GM18870 (cell line): ENCODE results near the gene SLC35A3.
"Not testable (repeated sequence)": the region's sequence is repeated elsewhere in the genome, so short reads cannot be mapped to it uniquely, and the experiment has no call there.

Source experiments
- ATAC-seq: cut with Tn5 transposase; IDR thresholded peaks from one replicate; pipeline ENCODE4 v1.9.1; 2021; ENCODE audit warnings: moderate library complexity; ENCODE audit not compliant: unreplicated experiment

Gene SLC35A3

DNA sequence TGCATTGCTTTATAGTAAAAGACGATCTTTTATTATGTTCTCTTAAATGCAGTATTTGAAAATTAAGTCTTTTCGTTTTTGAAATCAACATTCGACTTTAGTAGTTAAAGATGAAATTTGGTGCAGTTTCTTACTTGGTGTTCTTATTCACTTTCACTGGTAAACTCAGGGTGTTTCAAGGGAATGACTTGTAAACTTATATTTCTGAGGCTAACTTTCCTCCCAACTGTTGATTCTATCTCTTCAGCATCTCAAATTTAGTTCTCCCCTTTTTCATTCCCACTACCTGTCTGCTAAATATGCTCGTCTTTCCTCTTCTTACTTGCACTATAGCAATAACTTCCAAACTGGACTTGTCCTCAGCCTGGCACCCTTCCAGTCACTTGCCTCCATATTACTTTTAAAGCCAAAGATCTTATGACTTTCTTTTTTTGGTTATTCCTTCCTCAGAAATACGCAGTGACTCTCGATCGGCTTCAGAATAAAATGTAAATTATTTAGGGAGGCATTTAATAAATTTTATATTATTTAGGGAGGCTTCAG is 988 bp downstream of the SLC35A3 start:
- no peak for ATAC-seq

DNA sequence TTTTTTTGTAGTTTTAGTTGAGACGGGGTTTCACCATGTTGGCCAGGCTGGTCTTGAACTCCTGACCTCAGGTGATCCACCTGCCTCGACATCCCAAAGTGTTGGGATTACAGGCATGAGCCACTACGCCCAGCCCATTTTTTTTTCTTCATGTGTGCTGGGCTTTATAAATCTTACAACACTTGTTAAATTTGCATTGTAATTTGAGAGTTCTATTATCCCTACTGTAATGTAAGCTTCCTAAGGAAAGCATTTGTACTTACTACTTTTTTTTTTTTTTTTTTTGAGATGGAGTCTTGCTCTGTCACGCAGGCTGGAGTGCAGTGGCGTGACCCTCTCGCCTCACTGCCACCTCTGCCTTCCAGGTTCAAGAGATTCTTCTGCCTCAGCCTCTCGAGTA is 2.3 kb downstream of the SLC35A3 start:
- not testable (repeated sequence) for ATAC-seq

DNA sequence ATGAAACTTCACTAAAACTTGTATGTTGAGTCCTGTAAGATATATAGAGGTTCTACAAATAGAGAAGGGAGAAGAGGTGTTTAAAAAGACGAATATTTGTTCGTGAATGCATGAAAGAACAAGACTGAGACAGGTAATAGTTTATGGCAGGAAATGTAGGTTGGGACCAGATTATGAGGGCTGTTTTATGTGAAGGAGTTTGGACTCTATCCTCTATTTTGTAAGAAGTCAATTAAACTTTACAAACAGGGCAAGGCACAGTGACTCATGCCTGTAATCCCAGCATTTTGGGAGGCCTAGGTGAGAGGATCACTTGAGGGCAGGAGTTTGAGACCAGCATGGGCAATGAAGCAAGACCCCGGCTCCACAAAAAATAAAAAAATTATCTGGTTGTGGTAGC is 5.7 kb downstream of the SLC35A3 start:
- ATAC-seq: no peak

DNA sequence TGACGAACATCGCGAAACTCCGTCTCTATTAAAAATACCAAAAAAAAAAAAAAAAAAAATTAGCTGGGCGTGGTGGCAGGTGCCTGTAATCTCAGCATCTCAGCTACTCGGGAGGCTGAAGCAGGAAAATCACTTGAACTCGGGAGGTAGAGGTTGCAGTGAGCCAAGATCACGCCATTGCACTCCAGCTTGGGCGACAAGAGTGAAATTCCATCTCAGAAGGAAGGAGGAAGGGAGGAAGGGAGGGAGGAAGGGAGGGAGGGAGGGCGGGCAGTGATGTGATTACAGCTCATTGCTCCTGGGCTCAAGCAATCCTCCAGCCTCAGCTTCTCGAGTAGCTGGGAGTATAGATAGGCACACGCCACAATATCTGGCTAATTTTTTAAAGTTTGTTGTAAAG is 7.5 kb downstream of the SLC35A3 start:
- ATAC-seq: not testable (repeated sequence)

DNA sequence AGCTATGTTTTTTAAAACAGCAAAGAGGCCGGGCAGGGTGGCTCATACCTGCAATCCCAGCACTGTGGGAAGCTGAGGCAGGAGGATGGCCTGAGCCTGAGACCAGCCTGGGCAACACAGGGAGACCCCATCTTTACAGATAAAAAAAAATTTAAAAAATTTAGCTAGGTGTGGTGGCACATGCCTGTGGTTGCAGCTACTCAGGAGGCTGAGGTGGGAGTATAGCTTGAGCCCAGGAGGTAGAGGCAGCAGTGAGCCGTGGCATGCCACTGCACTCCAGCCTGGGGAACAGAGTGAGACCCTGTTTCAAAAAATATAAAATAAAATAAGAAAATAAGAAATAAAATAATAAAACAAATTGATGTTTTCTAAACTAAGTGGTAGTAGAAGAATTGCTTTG is 8.4 kb downstream of the SLC35A3 start:
- ATAC-seq: no peak

DNA sequence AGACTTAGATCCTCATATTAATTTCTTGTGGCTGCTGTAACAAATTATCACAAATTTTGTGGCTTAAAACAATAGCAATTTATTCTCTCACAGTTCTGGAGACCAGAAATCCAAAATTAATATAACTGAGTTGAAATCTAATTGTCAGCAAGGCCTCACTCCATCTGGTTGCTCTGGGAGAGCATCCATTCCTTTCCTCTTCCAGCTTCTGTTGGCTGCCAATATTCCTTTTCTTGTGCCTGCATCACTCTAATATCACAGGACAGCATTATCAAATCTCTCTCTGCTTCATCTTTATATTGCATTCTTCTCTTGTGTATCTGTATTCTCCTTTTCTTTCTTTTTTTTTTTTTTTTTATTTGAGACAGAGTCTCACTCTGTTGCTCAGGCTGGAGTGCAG is 9.3 kb downstream of the SLC35A3 start:
- no peak for ATAC-seq

DNA sequence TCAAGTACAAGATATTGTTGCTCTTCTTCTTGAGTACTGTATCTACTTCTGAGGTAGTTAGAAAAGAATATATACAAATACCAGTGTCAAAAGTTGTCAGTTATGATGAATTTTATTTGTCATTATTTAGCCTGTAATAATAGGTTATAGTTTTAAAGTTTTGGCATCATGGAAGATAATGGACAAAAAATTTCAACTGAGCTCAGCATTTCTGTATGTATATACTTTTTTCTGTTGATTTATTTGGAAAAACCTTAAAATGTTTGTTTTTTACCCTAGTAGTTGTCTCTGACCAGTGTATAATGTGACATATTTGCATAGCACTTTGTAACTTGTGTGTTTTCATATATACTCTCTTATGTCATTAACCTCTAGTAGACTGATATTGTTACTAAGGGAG is 11.1 kb downstream of the SLC35A3 start:
- no peak for ATAC-seq

DNA sequence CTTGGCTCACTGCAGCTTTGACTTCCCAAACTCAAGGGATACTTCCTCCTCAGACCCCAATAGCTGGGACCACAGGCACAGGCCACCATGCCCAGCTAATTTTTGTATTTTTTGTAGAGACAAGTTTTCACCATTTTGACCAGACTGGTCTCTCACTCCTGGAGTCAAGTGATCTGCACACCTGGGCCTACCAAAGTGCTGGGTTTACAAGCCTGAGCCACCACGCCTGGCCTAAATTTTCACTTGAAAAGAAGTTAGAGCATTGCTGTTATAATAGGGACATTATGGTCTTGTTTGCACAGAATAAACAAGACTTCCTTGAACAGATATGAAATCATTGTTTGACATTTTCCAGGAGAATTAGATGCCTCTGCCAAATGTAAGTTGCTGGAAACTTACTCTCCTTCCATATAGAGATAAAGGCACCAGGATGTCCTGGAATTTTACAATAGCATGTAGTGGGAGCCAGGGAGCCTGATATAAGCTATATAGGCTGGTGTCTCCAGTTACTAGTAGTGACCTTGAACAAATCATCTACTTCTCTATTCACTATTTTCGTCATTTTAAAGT is 16.9 kb downstream of the SLC35A3 start:
- no peak for ATAC-seq

DNA sequence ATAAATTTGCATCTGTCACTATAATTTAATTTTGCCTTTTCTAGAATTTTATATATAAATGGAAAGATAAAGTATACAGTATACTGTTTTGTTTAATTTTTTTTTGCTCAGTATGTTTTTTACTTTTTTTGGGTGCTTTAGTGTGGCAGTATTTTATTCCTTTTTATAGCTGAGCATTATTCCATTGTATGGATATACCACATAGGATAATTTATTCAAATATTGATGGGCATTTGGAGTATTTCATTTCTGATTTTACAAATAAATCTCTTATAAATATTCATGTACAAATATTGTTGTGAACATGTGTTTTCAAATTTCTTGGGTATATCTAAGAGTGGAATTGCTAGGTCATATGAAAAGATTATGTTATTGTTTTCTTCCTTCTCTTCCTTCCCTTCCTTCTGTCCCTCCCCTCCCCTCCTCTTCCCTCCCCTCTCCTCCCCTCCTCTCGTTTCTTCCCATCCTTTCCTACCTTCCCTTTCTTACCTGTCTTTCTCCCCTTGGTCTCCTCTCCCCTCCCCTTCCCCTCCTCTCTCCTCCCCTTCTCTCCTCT is 18.5 kb downstream of the SLC35A3 start:
- ATAC-seq: no peak

DNA sequence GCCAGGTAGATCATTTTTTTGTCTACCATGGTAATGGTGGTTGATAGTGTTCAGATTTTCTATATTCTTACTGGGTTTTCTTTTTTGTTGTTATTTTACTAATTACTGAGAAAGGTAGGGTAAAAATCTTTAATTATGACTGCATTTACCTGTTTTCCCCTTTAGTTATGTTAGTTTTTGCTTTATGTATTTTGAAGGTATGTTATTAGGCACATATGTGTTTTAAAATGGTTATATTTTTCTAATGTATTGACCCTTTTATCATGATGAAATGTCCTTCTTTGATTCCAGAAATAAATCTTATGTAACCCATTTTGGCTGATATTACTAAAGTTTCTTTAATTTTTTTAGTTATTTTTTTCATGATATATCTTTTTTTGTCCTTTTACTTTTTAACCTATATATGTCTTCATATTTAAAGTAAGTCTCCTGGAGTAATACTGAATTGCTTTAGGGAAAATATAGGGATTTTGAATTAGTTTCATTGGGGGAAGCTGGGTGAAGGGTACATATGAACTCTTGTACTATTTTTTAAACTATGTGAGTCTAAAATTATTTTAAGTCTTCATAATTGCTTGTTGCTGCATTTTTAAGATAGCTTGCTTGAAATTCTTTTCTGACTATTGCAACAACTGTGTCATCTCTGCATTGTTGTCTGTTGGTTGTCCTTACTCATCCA is 22.4 kb downstream of the SLC35A3 start:
- no peak for ATAC-seq

DNA sequence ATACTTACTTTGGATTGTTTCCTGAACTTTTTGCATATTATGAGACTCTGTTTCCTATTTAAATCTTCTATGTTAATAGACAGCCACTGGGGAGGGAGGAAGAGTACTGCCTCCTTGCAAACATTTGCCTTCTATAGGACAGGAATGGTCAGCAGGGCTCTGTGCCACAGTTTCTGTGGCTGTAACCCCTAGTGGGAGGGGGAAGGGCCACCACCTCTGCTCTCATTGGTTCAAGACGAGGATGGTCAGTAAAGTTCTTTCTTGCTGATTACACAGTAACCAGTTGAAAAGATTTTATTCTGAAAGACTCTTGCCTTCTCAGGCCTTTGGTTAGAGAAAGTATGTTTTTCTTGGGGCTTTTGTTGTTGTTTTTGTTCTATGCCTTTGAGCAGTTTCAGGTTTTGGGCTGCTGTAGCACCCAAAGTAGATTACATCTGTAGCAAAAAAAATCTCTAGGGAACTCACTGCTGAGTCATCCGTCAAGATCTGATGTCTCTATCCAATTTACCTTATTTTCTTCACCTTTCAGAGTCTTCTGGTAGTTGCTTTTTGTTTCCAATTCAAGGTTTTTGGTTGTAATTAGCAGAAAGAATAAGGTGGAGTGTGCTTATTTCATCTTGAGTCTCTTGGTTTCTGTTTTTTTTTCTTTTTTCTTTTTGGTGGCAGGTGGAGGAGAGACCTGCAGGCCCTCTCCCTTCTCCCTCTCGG is 23.1 kb downstream of the SLC35A3 start:
- ATAC-seq: no peak

DNA sequence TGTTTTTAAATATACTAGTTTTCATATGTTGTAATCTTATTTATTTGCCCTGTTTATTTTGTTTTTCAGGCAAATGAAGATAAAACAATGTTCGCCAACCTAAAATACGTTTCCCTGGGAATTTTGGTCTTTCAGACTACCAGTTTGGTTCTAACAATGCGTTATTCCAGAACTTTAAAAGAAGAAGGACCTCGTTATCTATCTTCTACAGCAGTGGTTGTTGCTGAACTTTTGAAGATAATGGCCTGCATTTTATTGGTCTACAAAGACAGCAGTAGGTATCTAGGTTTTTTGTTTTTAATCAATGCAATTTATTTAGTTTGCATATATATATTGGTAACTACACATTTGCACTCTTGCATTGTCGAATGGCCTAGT is 23.7 kb downstream of the SLC35A3 start:
- ATAC-seq: no peak

DNA sequence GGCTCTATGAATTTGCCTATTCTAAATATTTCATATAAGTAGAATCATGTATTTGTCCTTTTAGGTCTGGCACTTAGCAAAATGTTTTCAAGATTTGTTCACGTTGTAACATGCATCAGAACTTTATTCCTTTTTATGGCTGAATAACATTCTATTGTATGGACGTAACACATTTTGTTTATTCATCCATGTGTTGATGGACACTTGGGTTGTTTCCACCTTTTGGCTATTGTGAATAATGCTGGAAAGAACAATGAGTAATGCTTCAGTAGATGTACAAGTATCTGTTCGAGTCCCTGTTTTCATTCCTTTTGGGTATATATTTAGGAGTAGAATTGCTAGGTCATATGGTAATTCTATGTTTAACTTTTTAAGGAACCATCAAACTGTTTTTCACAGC is 24.7 kb downstream of the SLC35A3 start:
- ATAC-seq: no peak

DNA sequence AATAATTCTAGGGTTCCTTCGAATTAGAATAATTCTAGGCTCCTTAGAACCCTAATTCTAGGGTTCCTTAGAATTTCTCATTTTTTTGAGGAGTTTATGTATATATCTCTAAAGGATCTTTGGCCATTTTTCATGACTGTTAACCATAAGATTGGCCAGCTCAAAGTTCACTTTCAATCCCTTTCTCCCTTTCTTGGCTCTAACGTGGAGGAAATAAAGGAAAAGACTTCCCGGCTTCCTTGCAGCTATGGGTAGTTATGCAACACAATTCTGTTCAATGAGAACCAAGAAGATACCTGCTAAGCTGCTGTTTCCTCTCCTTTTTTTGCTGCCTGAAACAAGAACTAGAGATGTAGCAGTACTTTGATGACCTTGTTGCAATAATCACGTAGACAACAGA is 27.2 kb downstream of the SLC35A3 start:
- ATAC-seq: no peak

DNA sequence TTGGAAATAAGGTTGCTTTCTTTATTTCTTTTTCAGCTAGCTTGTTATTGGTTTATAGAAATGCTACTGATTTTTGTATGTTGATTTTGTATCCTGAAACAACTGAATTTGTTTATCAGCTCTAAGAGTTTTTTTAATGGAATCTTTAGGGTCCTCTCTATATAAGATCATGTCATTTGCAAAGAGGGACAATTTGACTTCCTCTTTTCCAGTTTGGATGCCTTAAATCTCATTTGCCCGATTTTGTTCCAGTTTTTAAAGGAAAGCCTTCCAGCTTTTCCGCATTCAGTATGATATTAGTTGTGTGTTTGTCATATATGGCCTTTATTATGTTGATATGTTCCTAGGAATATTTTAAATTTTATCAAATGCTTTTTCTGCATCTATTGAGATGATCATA is 31.7 kb downstream of the SLC35A3 start:
- ATAC-seq: no peak

DNA sequence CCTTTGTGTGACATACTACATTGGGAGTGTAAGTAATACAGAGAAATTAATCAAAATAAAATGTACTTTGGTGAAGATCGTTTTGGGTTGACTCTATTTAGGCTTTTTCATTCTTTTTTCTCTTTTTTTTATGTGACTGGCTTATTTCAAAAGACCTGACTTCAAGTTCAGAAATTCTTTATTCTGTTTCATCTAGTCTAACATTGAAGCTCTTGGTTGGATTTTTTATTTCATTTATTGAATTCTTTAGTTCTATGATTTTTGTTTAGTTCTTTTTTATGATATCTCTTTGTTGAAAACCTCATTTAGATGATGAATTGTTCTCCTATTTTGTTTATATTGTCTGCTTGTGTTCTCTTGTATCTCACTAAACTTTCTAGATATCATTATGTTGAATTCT is 35.6 kb downstream of the SLC35A3 start:
- ATAC-seq: no peak

DNA sequence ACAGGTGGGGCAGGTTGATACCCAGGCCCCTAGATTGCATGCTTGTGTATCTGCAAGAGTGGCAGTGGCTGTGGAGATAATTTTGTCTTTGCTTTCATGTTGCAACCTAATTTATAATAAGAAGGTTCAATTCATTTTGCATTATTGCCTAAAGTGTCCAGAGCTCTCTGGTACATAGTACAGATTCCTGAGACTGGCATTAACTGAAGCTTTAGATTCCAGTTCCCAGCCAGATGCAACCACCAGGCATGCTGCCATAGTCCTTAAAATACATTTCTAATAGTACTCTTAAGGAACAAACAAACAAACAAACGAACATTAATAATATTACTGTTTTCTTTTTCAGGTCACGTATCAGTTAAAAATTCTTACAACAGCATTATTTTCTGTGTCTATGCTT is 36.9 kb downstream of the SLC35A3 start:
- ATAC-seq: no peak

DNA sequence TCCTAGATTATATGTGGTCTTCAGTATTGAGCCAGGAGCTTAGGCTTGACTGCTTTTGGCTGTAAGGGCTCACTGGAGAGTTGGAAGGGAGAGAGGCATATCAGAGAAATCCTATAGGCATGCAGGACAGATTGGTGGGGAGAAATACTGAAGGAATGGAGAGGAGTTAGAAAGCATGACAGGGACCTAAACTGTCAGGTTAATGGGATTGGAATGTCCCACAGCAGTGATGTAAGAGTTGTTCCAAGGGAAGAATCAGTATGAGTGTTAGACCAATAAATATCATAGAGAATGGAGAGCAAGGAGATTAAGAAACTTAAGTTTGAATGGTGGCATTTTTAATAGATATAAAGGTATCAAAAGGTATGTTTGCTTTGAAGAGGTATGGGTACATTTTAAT is 39.7 kb downstream of the SLC35A3 start:
- ATAC-seq: no peak

DNA sequence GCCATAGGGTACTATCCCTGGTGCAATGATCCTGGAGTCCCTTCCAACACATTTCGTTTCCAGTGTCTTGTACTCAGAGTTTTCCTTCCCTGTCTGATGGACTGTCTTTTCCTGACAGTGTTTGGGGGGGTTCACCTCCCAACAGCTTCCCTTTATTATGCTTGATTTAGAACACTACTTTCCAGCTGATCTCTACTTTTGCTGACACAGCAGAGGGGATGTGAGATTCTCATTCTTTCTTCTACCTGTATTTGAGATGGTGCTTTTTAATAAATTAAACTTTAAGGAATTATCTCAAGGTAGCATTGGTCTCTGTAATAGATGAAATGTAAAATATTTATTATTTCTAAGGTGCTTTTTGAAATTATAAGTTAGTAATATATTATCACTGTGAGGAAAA is 41.0 kb downstream of the SLC35A3 start:
- ATAC-seq: no peak

DNA sequence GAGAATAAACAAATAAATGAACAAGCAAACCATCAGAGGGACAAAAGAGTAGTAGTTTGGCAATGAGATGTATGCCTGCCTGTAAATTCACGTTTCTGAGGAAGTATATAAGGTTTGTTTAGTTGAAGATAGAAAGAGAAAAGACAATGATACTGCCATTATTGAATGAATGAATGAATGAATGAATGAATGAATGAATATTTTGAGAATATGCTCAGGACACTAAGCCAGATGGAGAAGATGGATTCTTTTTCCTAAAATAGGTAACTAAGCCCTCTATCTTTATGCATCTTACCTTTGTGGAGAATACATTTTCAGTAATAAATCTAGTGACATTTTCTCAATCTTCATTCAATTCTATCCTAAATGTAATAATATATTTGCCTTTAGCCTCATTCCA is 49.4 kb downstream of the SLC35A3 start:
- no peak for ATAC-seq

DNA sequence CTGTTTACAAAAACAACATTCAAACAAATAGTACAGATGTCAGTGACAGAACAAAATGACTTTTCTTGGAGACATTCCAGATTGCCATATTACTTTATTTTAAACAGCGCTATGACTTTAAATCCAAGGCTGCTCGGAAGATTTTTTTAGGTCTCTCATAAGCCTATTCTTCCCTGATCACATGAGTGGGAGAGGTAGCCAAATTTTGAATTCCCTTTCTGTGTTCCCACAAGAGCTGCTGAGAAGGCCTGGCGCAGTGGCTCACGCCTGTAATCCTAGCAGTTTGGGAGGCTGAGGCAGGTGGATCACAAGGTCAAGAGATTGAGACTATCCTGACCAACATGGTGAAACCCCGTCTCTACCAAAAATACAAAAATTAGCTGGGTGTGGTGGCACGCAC is 53.7 kb downstream of the SLC35A3 start:
- no peak for ATAC-seq

DNA sequence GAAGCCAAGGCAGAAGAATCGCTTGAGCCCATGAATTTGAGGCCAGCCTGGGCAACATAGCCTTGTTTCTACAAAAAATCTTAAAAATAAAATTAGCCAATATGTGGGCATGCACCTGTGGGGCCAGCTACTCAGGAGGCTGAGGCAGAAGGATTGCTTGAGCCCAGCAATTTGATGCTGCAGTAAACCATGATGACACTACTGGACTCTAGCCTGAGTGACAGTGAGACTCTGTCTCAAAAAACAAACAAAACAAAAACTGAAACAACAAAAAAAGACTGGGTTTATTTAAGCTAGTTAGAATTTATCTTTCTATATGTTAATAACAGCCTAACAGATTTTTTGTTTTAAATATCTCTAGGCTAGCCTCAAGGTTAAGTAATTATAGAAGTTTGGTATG is 57.4 kb downstream of the SLC35A3 start:
- ATAC-seq: no peak
